Measurements from ENCODE around the gene CCDC171.
"Not testable (repeated sequence)": the region's sequence is repeated elsewhere in the genome, so short reads cannot be mapped to it uniquely, and the experiment has no call there.

Gene CCDC171

DNA sequence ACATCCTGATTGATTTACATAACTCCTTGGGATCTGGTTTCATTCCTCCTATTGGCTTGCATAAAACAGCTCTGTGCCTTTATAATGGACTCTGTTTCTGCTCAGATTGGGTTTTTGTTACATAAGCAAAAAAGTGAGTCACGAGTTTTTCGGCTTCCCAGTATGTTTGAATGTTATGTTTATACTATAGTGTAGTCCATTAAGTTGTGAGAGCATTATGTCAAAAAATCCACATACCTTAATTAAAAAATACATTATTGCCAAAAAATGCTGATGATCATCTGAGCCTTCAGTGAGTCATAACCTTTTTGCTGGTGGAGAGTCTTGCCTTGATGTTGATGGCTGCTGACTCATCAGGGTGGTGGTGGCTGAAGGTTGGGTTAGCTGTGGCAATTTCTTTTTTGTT is 144.6 kb downstream of the CCDC171 start:
- no peak for FAIRE-seq

DNA sequence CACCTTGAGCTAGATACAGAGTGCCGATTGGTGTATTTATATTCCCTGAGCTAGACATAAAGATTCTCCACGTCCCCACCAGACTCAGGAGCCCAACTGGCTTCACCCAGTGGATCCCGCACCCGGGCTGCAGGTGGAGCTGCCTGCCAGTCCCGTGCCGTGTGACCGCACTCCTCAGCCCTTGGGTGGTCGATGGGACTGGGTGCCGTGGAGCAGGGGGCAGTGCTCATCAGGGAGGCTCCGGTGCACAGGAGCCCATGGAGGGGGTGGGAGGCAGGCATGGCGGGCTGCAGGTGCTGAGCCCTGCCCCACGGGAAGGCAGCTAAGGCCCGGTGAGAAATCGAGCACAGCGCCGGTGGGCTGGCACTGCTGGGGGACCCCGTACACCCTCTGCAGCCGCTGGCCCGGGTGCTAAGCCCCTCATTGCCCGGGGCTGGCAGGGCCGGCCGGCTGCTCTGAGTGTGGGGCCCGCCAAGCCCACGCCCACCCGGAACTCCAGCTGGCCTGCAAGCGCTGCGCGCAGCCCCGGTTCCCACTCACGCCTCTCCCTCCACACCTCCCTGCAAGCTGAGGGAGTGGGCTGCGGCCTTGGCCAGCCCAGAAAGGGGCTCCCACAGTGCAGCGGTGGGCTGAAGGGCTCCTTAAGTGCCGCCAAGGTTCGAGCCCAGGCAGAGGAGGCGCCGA is 147.2 kb downstream of the CCDC171 start:
- FAIRE-seq: not testable (repeated sequence)

DNA sequence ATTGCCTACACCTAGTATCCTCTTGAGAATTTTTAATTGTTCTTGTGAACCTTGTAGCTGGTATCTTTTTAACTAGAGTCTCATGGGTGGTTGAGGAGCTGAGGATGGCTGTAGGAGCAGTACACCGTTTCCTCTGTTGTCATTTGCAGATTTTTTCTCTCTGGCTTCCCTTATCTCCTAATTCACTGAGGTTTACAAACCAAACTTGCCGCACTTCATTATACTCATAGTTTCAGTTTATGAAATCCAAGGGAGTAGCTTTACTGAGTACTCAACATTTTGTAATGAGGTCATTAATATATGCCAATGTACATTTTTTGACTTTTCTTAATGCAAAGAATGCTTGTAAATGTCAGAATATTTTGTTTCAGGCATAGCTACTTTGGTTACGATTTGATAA is 154.2 kb downstream of the CCDC171 start:
- no peak for FAIRE-seq

DNA sequence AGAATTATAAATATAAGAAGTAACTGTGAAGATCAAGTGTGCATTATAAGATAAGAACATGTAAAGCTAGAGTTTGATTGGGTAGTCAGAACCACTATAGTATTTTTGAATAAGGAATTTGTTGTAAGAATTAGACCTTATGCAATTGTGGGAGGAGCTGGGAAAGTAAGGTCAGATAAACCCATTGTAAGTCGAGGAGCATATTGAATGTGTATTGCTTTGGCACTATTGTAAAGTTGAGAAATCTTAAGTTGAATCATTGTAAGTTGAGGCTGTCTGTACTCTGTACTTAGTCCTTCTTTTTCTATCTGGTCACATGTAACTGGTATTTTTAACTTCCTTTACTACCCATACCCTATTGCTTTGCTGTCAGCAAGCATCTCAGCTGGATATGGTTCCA is 158.7 kb downstream of the CCDC171 start:
- FAIRE-seq: no peak

DNA sequence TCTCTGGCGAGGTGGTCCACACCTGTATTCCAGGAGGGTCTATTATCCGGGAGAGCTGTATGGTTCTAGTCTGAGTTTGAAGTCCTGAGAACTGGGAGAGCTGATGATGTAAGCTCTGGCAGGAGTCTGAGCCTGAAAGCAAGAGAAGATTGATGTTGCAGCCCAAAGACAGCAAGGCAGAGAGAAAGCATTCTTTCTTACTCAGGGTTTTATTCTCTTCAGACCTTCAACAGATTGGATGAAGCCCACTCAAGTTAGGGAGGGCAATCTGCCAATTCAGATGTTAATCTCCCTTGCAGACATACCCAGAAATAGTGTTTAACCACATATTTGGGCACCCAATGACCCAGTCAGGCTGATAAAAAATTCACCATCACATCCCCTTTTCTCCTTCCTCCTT is 159.1 kb downstream of the CCDC171 start:
- FAIRE-seq: no peak

DNA sequence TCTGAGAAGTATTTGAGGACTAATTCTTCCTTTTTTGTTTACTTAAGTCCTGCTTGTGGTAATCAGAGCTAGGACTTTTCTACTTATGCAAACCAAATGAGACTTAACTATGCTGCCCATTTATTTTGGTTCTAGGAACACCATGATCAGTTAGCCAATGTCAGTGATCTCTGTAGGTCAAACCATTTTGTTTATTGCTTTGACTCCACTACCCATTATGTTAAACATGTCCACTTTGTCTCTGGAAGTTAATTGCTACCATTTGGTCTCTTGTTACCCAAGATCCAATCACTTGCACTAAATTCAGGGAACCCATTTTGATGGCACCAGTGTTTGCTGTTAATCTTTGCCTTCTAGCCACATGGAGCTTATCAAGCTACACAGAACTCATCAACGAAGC is 161.9 kb downstream of the CCDC171 start:
- FAIRE-seq: no peak

DNA sequence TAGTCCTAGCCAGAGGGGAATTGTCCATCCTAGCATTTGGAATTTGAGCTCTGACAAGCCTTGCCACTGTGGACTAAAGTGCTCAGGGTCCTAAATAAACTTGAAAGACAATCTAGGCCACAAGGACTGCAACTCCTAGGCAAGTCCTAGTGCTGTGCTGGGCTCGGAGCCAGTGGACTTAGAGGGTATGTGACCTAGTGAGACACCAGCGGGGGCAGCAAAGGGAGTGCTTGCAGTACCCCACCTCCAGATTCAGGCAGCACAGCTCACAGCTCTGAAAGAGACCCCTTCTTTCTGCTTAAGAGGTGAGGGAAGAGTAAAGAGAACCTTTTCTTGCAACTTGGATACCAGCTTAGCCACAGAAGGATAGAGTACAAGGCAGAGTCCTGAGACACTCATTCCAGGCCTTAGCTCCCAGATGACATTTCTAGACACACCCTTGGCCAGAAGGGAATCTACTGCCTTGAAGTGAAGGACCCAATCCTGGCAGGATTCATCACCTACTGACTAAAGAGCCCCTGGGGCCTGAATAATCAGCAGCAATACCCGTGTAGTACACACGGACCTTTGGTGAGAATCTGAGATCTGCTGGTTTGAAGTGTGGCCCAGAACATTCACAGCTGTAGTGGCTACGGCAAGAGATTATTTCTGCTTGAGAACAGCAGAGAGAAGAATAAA is 164.6 kb downstream of the CCDC171 start:
- no peak for FAIRE-seq

DNA sequence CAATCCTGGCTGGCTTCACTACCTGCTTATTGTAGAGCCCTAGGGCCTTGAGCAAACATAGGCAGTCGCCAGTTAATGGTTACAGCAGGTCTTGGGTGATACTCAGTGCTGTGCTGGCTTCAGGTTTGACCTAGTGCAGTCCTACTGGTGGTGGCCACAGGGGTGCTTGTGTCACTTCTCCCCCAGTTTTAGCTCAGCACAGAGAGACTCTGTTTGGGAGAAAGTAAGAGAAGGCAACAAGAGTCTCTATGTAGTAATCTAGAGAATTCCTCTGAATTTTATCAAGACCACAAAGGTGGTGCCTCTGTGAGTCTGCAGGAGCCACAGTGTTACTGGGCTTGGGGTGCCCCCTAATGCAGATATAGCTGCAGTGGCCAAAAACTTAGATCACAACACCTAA is 165.6 kb downstream of the CCDC171 start:
- no peak for FAIRE-seq

DNA sequence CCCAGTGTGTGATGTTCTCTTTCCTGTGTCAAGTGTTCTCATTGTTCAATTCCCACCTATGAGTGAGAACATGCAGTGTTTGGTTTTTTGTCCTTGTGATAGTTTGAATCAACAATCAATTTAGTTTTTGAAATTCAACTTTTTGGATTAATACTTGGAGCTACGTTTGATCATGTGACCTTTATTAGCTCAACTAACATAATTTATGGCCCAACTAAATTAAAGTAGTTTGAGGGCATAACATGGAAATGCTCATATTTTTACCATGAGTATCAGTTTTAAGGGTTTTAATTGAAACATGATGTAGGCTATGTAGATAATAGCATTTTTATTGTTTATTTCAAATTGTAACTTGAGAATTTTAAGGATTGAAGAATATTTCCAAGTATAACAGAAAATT is 168.0 kb downstream of the CCDC171 start:
- FAIRE-seq: no peak

DNA sequence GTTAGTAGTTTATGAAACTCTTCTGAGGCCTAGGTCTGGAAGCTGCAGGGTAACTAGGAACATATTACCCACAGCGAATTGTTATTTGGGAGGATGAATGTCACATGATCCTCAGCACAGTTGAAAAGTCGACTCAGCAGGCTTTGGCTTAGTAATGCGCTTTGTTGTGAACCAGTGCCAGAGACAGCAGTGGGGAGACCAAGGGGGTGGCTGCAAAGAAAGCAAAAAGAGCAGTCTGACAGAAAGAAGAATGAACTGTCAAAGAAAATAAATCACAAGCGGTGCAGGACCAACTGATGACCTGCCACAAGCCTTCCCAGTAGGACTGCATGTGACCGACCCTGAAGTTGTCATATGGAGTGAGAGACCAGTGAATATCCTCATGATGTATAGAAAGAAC is 170.0 kb downstream of the CCDC171 start:
- FAIRE-seq: no peak

DNA sequence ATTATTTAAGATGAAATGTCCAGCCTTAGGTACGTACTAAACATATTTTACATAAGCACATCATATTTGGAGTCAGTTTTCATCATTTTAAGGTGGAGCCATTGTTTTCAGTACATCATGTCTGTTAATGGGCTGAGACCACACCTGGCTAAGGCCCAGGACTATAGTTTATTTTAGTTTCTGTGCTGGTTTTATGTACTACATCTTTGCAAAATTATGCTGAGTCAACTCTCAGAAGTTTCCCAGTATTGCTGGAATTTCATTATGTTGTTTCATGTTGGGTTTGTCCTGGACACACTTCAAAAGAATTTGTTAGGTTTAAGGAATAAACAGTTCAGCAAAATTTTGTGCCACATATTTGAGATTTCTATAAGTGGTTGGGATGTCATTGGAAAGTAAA is 171.2 kb downstream of the CCDC171 start:
- FAIRE-seq: no peak

DNA sequence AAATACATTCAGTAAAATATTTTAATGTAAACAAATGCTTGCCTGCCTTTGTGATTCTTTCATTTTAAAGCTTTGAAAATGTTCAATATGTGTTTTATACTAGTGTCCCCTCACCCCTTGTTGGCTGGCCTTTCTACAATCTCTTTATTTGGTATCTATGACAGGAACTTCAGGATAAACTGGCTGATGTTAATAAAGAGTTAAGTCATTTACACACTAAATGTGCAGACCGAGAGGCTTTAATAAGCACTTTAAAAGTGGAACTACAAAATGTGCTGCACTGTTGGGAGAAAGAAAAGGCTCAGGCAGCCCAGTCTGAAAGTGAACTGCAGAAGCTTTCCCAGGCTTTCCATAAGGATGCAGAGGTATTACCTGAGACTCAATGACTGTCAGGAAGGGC is 171.8 kb downstream of the CCDC171 start:
- no peak for FAIRE-seq

DNA sequence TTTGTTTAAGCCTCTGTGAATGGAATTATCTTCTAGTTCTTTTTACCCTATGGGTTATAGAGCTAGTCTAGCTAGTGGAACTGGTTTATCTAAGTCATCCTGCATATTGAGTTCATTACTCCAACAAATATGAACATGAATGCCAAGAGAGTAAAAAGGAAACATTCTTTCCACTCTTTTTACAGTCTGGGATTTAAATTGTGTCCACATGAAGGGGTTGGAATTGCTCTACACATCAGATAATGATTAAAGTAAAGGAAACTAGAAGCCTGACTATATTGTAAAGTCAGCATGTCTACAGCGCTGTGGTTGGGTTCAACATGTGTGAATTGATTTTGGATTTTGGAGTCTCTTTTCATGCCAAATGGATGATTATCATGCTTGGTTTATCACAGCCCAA is 173.1 kb downstream of the CCDC171 start:
- FAIRE-seq: no peak

DNA sequence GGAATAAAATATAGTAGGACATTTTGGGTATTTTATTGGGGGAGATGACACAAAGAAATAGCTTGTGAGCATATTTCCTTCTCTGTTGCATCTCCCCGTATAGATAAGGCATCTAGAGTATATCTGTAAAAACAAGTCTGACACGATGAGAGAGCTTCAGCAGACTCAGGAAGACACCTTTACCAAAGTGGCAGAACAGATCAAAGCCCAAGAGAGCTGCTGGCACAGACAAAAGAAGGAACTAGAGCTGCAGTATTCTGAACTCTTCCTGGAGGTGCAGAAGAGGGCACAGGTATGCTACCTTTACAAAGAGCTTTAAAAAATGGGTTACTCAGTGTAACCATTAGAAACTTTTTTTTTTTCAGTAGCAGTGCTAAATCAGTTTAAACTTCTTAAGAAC is 176.7 kb downstream of the CCDC171 start:
- no peak for FAIRE-seq

DNA sequence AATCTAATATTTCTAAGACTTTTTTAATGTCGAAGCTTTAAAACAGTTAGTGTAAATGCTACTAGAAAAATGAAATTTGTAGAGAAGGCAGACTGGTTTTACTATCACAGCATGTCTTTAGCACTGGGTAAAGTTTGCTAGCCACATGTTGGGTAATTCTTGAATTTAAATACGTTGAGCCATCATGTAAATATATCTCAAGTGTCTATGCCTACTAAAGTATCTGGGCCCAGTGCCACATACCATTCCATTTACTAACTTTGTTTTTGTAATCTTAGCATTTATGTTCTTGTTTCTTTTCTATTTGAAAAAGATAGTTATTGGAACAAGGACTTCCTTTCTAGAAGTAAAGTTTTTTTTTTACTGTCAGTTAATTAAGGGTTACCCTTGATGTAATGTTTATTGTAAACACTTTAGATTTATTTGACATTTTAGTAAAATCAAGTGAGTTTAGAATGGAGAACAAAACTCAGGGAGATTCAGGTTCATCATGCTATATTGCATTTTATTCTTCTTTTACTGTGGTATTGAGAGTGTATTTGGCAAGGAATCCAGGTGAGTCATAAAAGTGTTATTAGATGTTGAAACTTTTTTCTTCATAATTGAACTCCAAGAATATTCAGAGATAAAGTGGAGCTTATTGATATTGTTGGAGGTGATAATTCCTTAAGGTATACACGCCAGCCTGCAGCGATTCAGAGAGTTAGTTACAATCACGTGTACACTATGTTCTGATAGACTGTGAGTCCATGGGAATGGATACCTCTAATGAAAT is 182.4 kb downstream of the CCDC171 start:
- no peak for FAIRE-seq

DNA sequence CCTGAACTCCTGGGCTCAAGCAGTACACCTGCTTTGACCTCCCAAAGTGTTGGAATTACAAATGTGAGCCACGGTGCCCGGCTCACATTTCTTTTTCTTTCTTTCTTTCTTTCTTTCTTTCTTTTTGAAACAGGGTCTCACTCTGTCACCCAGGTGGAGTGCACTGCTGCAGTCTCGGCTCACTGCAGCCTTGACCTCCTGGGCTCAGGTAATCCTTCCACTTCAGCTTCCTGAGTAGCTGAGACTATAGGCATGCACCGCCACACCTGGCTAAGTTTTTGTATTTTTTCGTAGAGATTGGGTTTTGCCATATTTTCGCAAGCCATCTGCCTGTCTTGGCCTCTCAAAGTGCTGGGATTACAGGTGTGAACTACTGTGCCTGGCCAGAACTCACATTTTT is 183.7 kb downstream of the CCDC171 start:
- no peak for FAIRE-seq

DNA sequence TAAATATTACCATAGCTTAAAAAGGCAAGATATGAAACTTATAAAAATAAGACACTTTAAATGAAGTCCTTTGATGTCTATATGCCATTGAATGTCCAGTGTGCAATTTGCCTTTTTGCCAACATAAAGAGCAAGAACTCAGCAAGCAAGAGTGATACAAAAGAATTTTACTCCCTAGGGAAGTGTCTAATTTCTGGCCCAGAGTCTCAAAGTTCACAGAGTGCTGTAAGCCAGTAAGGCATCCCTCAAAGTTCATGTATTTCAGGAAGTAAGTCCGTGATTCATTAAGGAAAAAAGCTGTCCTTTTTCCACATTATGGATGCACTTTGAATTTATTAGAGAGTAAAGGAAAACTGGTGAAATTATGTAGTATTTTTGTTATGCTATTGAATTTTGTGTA is 185.2 kb downstream of the CCDC171 start:
- no peak for FAIRE-seq

DNA sequence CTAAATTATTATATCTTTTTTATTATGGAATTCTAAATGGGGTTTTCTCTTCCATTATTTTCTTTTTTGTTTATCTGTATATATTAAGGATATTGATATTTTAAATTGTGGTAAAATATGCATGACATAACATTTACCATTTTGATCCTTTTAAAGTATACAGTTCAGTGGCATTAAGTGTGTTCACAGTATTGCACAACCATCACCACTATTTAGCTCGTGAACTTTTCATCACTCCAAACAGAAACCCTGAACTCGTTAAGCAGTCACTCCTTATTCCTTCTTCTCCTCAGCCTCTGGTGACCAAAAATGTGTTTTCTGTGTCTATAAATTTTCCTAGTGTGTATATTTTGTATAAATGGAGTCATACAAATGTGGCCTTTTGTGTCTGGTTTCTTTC is 188.2 kb downstream of the CCDC171 start:
- no peak for FAIRE-seq

DNA sequence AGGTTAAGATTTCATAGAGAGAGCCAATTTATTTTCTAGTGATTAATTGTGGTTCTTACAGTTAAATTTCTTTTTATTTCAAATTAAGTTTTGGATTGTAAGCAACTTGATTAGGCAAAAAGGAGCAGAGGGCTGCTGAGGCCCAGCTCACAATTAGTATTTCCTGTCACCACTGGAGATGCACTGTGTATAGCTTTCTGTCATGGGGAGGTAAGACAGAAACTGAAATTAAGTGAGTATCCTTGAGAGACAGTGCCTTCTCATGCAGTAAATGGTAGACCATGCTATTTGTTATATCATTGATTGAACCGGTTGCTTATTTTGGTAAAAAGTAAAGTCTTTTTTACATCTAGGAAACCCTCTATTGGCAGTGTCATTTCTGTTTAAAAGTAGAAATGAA is 190.7 kb downstream of the CCDC171 start:
- no peak for FAIRE-seq

DNA sequence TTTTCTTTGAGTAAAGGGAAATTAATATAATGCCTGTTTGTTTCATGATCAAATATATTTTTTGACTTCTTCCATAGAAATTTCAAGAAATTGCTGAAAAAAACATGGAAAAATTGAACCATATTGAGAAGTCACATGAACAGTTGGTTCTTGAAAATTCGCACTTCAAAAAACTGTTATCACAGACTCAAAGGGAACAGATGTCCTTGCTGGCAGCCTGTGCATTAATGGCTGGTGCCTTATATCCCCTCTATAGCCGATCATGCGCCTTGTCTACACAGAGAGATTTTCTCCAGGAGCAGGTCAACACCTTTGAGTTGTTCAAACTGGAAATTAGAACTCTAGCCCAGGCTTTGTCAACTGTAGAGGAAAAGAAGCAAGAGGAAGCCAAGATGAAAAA is 191.4 kb downstream of the CCDC171 start:
- FAIRE-seq: no peak

DNA sequence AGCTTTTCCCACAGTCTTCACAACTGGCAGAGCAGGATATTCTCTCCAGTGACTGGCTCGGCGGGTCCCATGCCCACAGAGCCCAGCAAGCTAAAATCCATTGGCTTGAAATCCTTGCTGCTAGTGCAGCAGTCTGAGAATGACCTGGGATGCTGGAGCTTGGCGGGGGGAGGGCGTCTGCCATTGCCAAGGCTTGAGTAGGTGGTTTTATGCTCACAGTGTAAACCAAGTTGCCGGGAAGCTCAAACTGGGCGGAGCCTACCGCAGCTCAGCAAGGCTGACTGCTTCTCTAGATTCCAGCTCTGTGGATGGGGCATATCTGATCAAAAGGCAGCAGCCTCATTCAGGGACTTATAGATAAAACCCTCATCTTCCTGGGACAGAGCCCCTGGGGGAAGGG is 194.1 kb downstream of the CCDC171 start:
- FAIRE-seq: no peak

DNA sequence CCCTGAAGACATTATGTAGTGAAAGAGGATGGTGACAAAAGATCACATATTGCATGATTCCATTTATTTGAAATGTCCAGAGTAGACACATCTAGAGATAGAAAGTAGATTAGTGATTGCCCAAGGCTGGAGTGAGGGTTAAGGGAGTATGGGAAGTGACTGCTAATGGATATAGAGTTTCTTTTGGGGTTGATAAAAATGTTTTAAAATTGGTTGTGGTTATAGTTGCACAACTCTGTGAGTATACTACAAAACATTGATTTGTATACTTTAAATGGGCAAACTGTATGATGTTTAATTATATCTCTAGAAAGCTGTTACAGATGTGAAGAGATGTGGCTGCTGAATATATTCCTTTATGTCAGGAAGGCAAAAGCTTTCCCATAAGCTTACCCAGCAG is 202.8 kb downstream of the CCDC171 start:
- no peak for FAIRE-seq

DNA sequence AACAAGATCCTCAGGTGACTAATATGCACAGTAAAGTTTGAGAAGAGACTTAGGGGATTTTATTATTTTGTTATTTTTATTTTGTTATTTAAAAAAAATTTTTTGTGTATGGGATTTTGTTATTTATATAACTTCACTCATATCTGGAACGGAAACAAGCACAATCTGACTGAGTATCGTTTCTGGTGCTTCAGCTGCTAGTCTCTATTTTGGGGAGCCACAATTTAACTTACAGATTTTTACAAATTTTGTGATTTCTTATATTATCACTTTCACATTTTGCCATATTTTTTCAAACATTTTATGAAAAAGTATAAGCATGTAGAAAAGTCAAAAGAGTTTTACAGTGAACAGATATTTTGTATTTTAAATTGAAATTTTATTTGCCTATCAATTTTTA is 208.7 kb downstream of the CCDC171 start:
- FAIRE-seq: no peak

DNA sequence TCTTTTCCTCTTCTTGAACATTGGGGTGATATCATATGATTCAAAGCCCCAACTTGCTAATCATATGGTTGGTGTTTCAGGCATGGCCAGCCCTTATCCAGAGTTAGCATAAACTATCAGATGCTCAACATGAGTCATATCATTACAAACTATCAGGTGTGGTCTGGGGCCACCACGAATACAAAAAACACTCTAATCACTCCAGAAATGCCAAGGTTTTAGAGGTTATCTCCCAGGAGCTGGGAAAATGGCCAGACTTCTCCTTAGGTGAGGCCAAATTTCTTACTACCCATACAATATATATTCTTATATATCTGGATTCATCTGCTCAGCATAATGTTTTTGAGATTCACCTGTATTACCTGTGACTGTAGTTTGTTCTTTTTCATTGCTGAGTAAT is 210.5 kb downstream of the CCDC171 start:
- no peak for FAIRE-seq
